K562 (cell line): ENCODE results near the gene LSP1. TPM values are rescaled to one million over a fixed set of nuclear protein-coding genes. Genes with fewer than 3 reads are reported as not detected.

Experiments used
- ATAC-seq: fragments of 200-7000 bp; cut with Tn5 transposase; 3 replicates; pipeline ENCODE4 v1.9.1; 2020; ENCODE audit warnings: moderate library complexity
- BruUV-seq: library from RNA; stranded (reverse); fragments of 400-500 nt; replicated peaks from 2 replicates; lab custom pipeline; 2021; lab: Mats Ljungman, UMichigan
- CTCF ChIA-PET: fragments of 300-600 bp; formaldehyde crosslinking; extraction: SDS; loops from one replicate; lab custom pipeline; 2021; ENCODE audit warnings: low intra/inter-chr PET ratio; lab: Yijun Ruan, JAX
- POLR2A ChIA-PET: fragments of 300-600, 350-650 bp; sonication (Branson Sonifier 250); formaldehyde crosslinking; extraction: SDS; loops from one replicate; lab custom pipeline; 2021; ENCODE audit warnings: antibody characterized with exemption, inconsistent platforms; lab: Yijun Ruan, JAX
- DNase-seq, 4 experiments: peaks; one replicate each; pipeline versions ENCODE4 v3.0.0 to v3.0.0-alpha.2; 2011 to 2018; ENCODE audit warnings: low spot score in 3 of 4, mixed read lengths in 3 of 4; ENCODE audit errors: extremely low read depth in 1 of 4
- FAIRE-seq: peaks from 2 replicates; lab custom pipeline; 2011; peaks lifted over from hg19 to GRCh38; lab: Jason Lieb, UNC
- H2AFZ ChIP-seq: 2 replicates; pipeline ENCODE4 v1.6.0; 2011; ENCODE audit warnings: low read depth, low read length, control low read depth, inconsistent platforms
- H3K27ac ChIP-seq: fragments of 200-600 bp; 3 replicates; pipeline ENCODE4 v1.8.0; 2011; ENCODE audit warnings: low read depth, mild to moderate bottlenecking, control low read depth, inconsistent platforms, low read length, moderate library complexity, mixed read lengths; ENCODE audit errors: extremely low read depth
- H3K27me3 ChIP-seq, 2 experiments: fragments of 300-600 bp in 1 of 2; 2 replicates in 1 of 2; 3 replicates in 1 of 2; pipeline versions ENCODE4 v1.6.0 to v1.8.0; 2011; ENCODE audit warnings: inconsistent platforms in 2 of 2, low read length in 2 of 2, mild to moderate bottlenecking in 1 of 2, mixed read lengths in 1 of 2, moderate library complexity in 1 of 2; ENCODE audit not compliant: control insufficient read depth in 2 of 2, insufficient read depth in 2 of 2
- H3K36me3 ChIP-seq: fragments of 300-600 bp; 3 replicates; pipeline ENCODE4 v1.8.0; 2011; ENCODE audit warnings: mild to moderate bottlenecking, low read length, inconsistent platforms; ENCODE audit not compliant: control insufficient read depth, insufficient read depth
- H3K4me1 ChIP-seq, 2 experiments: fragments of 200-600 bp in 1 of 2; replicated peaks in 1 of 2; 2 replicates in 1 of 2; 3 replicates in 1 of 2; pipeline versions ENCODE4 v1.5.1 to v1.8.0; 2011; ENCODE audit warnings: inconsistent platforms in 2 of 2, low read length in 2 of 2, mild to moderate bottlenecking in 1 of 2, mixed read lengths in 1 of 2, moderate library complexity in 1 of 2; ENCODE audit not compliant: control insufficient read depth in 2 of 2, insufficient read depth in 2 of 2
- H3K4me2 ChIP-seq: 2 replicates; pipeline ENCODE4 v1.6.1; 2011; ENCODE audit warnings: low read length, control low read depth, inconsistent platforms, mixed read lengths; ENCODE audit not compliant: insufficient read depth
- H3K4me3 ChIP-seq: fragments of 200-600 bp; sonication (generic), shearing (Covaris generic); 2 replicates; pipeline ENCODE4 v1.5.1; 2016; ENCODE audit warnings: control low read depth, inconsistent platforms
- H3K79me2 ChIP-seq: fragments of 200-600 bp; 3 replicates; pipeline ENCODE4 v1.8.0; 2011; ENCODE audit warnings: low read length, inconsistent platforms; ENCODE audit not compliant: control insufficient read depth, insufficient read depth
- H3K9ac ChIP-seq, 2 experiments: 2 replicates each; pipeline versions ENCODE4 v1.6.0 to v1.6.1; 2011; ENCODE audit warnings: low read depth in 2 of 2, low read length in 2 of 2, control low read depth in 1 of 2, inconsistent platforms in 1 of 2, mild to moderate bottlenecking in 1 of 2, mixed read lengths in 1 of 2; ENCODE audit not compliant: insufficient read depth in 1 of 2
- H3K9me1 ChIP-seq: one replicate; pipeline ENCODE4 v1.6.0; 2011; ENCODE audit warnings: inconsistent platforms, mild to moderate bottlenecking, low read length, moderate library complexity; ENCODE audit not compliant: control insufficient read depth, insufficient read depth
- H3K9me3 ChIP-seq: replicated peaks from 2 replicates; pipeline ENCODE4 v1.5.1; 2011; ENCODE audit warnings: low read depth, low read length, inconsistent platforms; ENCODE audit not compliant: control insufficient read depth, insufficient read depth
- H4K20me1 ChIP-seq: replicated peaks from 2 replicates; pipeline ENCODE4 v1.6.1; 2011; ENCODE audit warnings: low read length, inconsistent platforms, mixed read lengths; ENCODE audit not compliant: control insufficient read depth, insufficient read depth
- ADNP ChIP-seq: fragments of 200-800 bp; sonication (Bioruptor generic); IDR thresholded peaks from 2 replicates; pipeline ENCODE4 v1.6.1; 2016; ENCODE audit warnings: missing genetic modification characterization, missing compliant biosample characterization
- CCAR2 ChIP-seq: fragments of 200-400 bp; formaldehyde crosslinking; IDR thresholded peaks from 2 replicates; pipeline ENCODE4 v1.6.1; 2017; ENCODE audit warnings: mild to moderate bottlenecking, low read depth, low read length
- E2F5 ChIP-seq: sonication (generic); formaldehyde crosslinking; IDR thresholded peaks from 2 replicates; pipeline ENCODE4 v1.8.0; 2022; ENCODE audit warnings: mild to moderate bottlenecking, missing genetic modification reagents
- HEY1 ChIP-seq: fragments of 250-450 bp; sonication (Bioruptor Pico); IDR thresholded peaks from 2 replicates; pipeline ENCODE4 v1.5.0; 2020; ENCODE audit warnings: mild to moderate bottlenecking, moderate library complexity, borderline replicate concordance
- HNRNPK ChIP-seq: fragments of 200-400 bp; formaldehyde crosslinking; IDR thresholded peaks from one replicate; pipeline ENCODE4 v1.6.1; 2018; ENCODE audit warnings: mild to moderate bottlenecking, low read depth, low read length; ENCODE audit not compliant: poor library complexity, severe bottlenecking
- MAFK ChIP-seq: IDR thresholded peaks from 2 replicates; pipeline ENCODE4 v1.6.1; 2011; ENCODE audit warnings: low read length, improper control_type of control experiment
- MNT ChIP-seq, 2 experiments: fragments of 450-650 bp; conservative IDR thresholded peaks; 2 replicates each; pipeline ENCODE4 v1.6.1; 2017; ENCODE audit warnings: mild to moderate bottlenecking in 2 of 2, moderate library complexity in 2 of 2
- NBN ChIP-seq: fragments of 450-650 bp; IDR thresholded peaks from 2 replicates; pipeline ENCODE4 v1.6.1; 2016; ENCODE audit warnings: low read depth, mild to moderate bottlenecking
- POLR2AphosphoS5 ChIP-seq: IDR thresholded peaks from 2 replicates; pipeline ENCODE4 v1.6.1; 2011; ENCODE audit warnings: mild to moderate bottlenecking, low read depth, low read length, moderate library complexity; ENCODE audit not compliant: control insufficient read depth, insufficient read depth
- RBM17 ChIP-seq: fragments of 200-400 bp; formaldehyde crosslinking; IDR thresholded peaks from 2 replicates; pipeline ENCODE4 v1.6.1; 2017; ENCODE audit warnings: low read depth, mild to moderate bottlenecking, low read length, borderline replicate concordance
- RFX5 ChIP-seq: IDR thresholded peaks from 2 replicates; pipeline ENCODE4 v1.6.1; 2011; ENCODE audit warnings: low read depth, mild to moderate bottlenecking, improper control_type of control experiment, low read length
- RUNX1 ChIP-seq: sonication (generic); IDR thresholded peaks from 2 replicates; pipeline ENCODE4 v1.6.1; 2016; ENCODE audit warnings: antibody characterized with exemption, low read depth
- U2AF2 ChIP-seq: fragments of 200-400 bp; formaldehyde crosslinking; optimal IDR thresholded peaks from 2 replicates; pipeline ENCODE3; 2017; ENCODE audit warnings: low read depth, mild to moderate bottlenecking, low read length
- ZNF395 ChIP-seq: fragments of 200-800 bp; sonication (Bioruptor generic); IDR thresholded peaks from 2 replicates; pipeline ENCODE4 v1.6.1; 2017; ENCODE audit warnings: missing genetic modification characterization, missing compliant biosample characterization
- ZNF584 ChIP-seq: fragments of 200-800 bp; sonication (Bioruptor generic); IDR thresholded peaks from 2 replicates; pipeline ENCODE4 v1.6.1; 2016; ENCODE audit warnings: low read depth, mild to moderate bottlenecking, missing genetic modification characterization, missing compliant biosample characterization
- ZNF644 ChIP-seq: fragments of 200-800 bp; sonication (Bioruptor generic); IDR thresholded peaks from 2 replicates; pipeline ENCODE4 v1.6.1; 2016; ENCODE audit warnings: low read depth, missing genetic modification characterization, missing compliant biosample characterization
- WGBS: fragments of 100-300 bp; shearing (Covaris generic); methylation state at CpG from one replicate; pipeline ENCODE4 v1.1.6; 2016; ENCODE audit warnings: low coverage, mixed read lengths; ENCODE audit not compliant: insufficient coverage; ENCODE audit errors: missing lambda C conversion rate; 5-methylcytosine and 5-hydroxymethylcytosine counted together
- in situ Hi-C: fragments of 300-500 bp; cut with MboI; formaldehyde crosslinking; loops from 4 replicates; pipeline ENCODE4 v1.15.0; 2018; ENCODE audit warnings: inconsistent platforms, mixed read lengths
- intact Hi-C: fragments of 100-400 bp; cut with micrococcal nuclease; formaldehyde crosslinking; loops from 2 replicates; pipeline ENCODE4 v1.14.2; 2022
- polyA plus RNA-seq, 8 experiments: library from polyadenylated mRNA; depleted of rRNA in 4 of 8; stranded (reverse) in 5 of 8; unstranded in 3 of 8; fragments of >200 nt; fragmentation: Nextera tagmentation in 2 of 8; fragmentation: Illumina TruSeq in 1 of 8; extraction: Ambion mirVana in 2 of 8; extraction: Trizol in 1 of 8; gene quantifications; 2 replicates each; pipeline versions ENCODE4 v1.2.1 to v1.2.3, GENCODE V29; 2011 to 2014; ENCODE audit warnings: inconsistent platforms in 1 of 8, missing spikeins in 1 of 8
- total RNA-seq, 7 experiments: library from RNA; depleted of rRNA in 6 of 7; stranded (reverse); fragments of >200 nt in 6 of 7; fragmentation: Illumina TruSeq in 2 of 7; extraction: Trizol in 2 of 7; gene quantifications; 2 replicates each; pipeline versions ENCODE4 v1.2.1 to v1.2.3, GENCODE V29; 2011 to 2021; ENCODE audit warnings: low replicate concordance in 1 of 7

The LSP1 gene
- total and polyA plus RNA-seq, 9 of the 15 experiments (the other 6 are each of a cell fraction or from before 2014, with no cell fraction given) = 0.08 to 2.9 (median 0.65) TPM; not detected in 2

GRCh38 chr11:1881442-1882264 lies 28.8 kb downstream of the LSP1 start:
- 5% methylated on average over 22 of the region's 43 CpGs for WGBS
- in situ Hi-C loops = loop anchor here (5.0 kb wide), 1 partner anchor 36 kb away; the partner anchor contains the start of gene TNNT3

More at GRCh38 chr11:1881442-1882264, 28.8 kb downstream of the LSP1 start:
- Histone ChIP-seq H3K27me3 (peaks cover 3 to 44% of the 10 kb centered on the region in 2 experiments; a peak in 3 of 5 replicates), H2AFZ (no peak overlapping the region), H3K4me3 (no peak overlapping the region), H3K36me3 (no peaks in the 10 kb centered on the region), H3K79me2 (no peaks in the 10 kb centered on the region), H3K4me1 (peaks cover 0 to 28% of the 10 kb centered on the region in 2 experiments; a peak in 2 of 5 replicates), H3K4me2 (no peak overlapping the region), H4K20me1 (0 out of 2 replicates have a peak, but pooled peaks cover 7% of the 10 kb centered on the region), H3K9ac (no peak overlapping the region), H3K27ac (no peak overlapping the region), H3K9me3 (no peaks in the 10 kb centered on the region), H3K9me1 (no peaks in the 10 kb centered on the region)
- intact Hi-C loops = loop anchor here (1.0 to 2.0 kb wide), 2 partner anchors 45 to 229 kb away; no protein-coding TSS in a partner anchor
- BruUV-seq = no TSS peak
- TF ChIP-seq ZNF584 (CRISPR knock-in tag) (no peak), RBM17 (no peak), ZNF395 (CRISPR knock-in tag) (no peak), E2F5 (no peak), POLR2AphosphoS5 (no peak), MNT (conservative IDR thresholded peaks at IDR 0.05) (no peak), ADNP (tag) (no peak), HNRNPK (no peak), RFX5 (no peak), CCAR2 (no peak), U2AF2 (no peak), HEY1 (CRISPR knock-in tag) (no peak), RUNX1 (no peak), ZNF644 (tag) (no peak), MAFK (no peak), NBN (no peak)
- FAIRE-seq (no peak), ATAC-seq (no peak; the same call in 2 of the 3 replicates), DNase-seq (no peak)
- POLR2A ChIA-PET = interaction anchor here (0.6 to 0.7 kb wide), 2 partner anchors 11 to 118 kb away, joined by 3 read pairs; no protein-coding TSS in a partner anchor
- CTCF ChIA-PET = interaction anchor here (1.1 to 6.5 kb wide), 2 partner anchors 119 to 271 kb away, joined by 3 to 93 read pairs; partner anchors contain the start of gene H19
